IMR-90 (cell line): ENCODE results near the gene TSBP1. TPM values are rescaled to one million over a fixed set of nuclear protein-coding genes. Genes with fewer than 3 reads are reported as not detected.

Source experiments
- ATAC-seq: fragments of 200-7000 bp; cut with Tn5 transposase; 2 replicates; pipeline ENCODE4 v1.9.1; 2020; ENCODE audit warnings: low read depth, mild to moderate bottlenecking, moderate library complexity
- BruUV-seq: library from RNA; stranded (reverse); fragments of 400-500 nt; replicated peaks from 2 replicates; lab custom pipeline; 2021; lab: Mats Ljungman, UMichigan
- CTCF ChIA-PET: fragments of 300-600 bp; formaldehyde crosslinking; extraction: SDS; loops from one replicate; lab custom pipeline; 2021; ENCODE audit warnings: antibody characterized with exemption; lab: Yijun Ruan, JAX
- POLR2A ChIA-PET: fragments of 300-600 bp; sonication (Branson Sonifier 250); formaldehyde crosslinking; loops from one replicate; lab custom pipeline; 2022; ENCODE audit warnings: antibody characterized with exemption; ENCODE audit not compliant: unreplicated experiment; lab: Charles Lee
- DNase-seq: peaks from one replicate; pipeline ENCODE4 v3.0.0; 2013
- H2AFZ ChIP-seq: replicated peaks from 2 replicates; pipeline ENCODE3; 2013; ENCODE audit warnings: low read length, mild to moderate bottlenecking; ENCODE audit not compliant: poor library complexity
- H2AK5ac ChIP-seq: 2 replicates; pipeline ENCODE4 v1.6.1; 2013; ENCODE audit warnings: low read depth, low read length, inconsistent platforms
- H2AK9ac ChIP-seq: replicated peaks from 2 replicates; pipeline ENCODE3; 2013; ENCODE audit warnings: mild to moderate bottlenecking, low read depth, low read length, moderate library complexity; ENCODE audit not compliant: poor library complexity
- H2BK120ac ChIP-seq: 2 replicates; pipeline ENCODE4 v1.6.1; 2013; ENCODE audit warnings: low read depth, low read length, inconsistent platforms
- H2BK15ac ChIP-seq: 3 replicates; pipeline ENCODE4 v1.6.1; 2013; ENCODE audit warnings: low read depth, low read length, inconsistent platforms
- H2BK20ac ChIP-seq: 2 replicates; pipeline ENCODE4 v1.6.1; 2013; ENCODE audit warnings: low read depth, mild to moderate bottlenecking, inconsistent platforms, low read length, moderate library complexity
- H2BK5ac ChIP-seq: 2 replicates; pipeline ENCODE4 v1.6.1; 2013; ENCODE audit warnings: mild to moderate bottlenecking, low read depth, low read length, inconsistent platforms; ENCODE audit not compliant: poor library complexity, severe bottlenecking
- H3K14ac ChIP-seq: replicated peaks from 2 replicates; pipeline ENCODE4 v1.6.1; 2013; ENCODE audit warnings: low read depth, low read length, inconsistent platforms
- H3K18ac ChIP-seq: 2 replicates; pipeline ENCODE4 v1.6.1; 2013; ENCODE audit warnings: low read depth, low read length, control low read depth
- H3K23ac ChIP-seq: 2 replicates; pipeline ENCODE4 v1.6.1; 2013; ENCODE audit warnings: low read depth, low read length, inconsistent platforms
- H3K27ac ChIP-seq: 2 replicates; pipeline ENCODE4 v1.5.1; 2013; ENCODE audit warnings: mild to moderate bottlenecking, control low read depth, low read length; ENCODE audit not compliant: insufficient read depth
- H3K27me3 ChIP-seq: 2 replicates; pipeline ENCODE4 v1.6.1; 2013; ENCODE audit warnings: low read length; ENCODE audit not compliant: control insufficient read depth, insufficient read depth
- H3K36me3 ChIP-seq: 2 replicates; pipeline ENCODE4 v1.6.1; 2013; ENCODE audit warnings: low read length, mixed read lengths; ENCODE audit not compliant: control insufficient read depth, insufficient read depth
- H3K4ac ChIP-seq: 2 replicates; pipeline ENCODE4 v1.6.1; 2013; ENCODE audit warnings: low read depth, low read length, inconsistent platforms
- H3K4me1 ChIP-seq: 2 replicates; pipeline ENCODE4 v1.6.1; 2013; ENCODE audit warnings: low read length, mixed read lengths; ENCODE audit not compliant: control insufficient read depth, insufficient read depth
- H3K4me2 ChIP-seq: 2 replicates; pipeline ENCODE4 v1.6.1; 2013; ENCODE audit warnings: low read depth, mild to moderate bottlenecking, control low read depth, low read length, moderate library complexity
- H3K4me3 ChIP-seq: 2 replicates; pipeline ENCODE4 v1.5.1; 2013; ENCODE audit warnings: low read depth, mild to moderate bottlenecking, control low read depth, low read length, moderate library complexity; ENCODE audit not compliant: insufficient read depth
- H3K56ac ChIP-seq: 2 replicates; pipeline ENCODE4 v1.6.1; 2013; ENCODE audit warnings: low read length, inconsistent platforms; ENCODE audit not compliant: insufficient read depth; ENCODE audit errors: extremely low read depth
- H3K79me1 ChIP-seq, 2 experiments: 2 replicates each; pipeline ENCODE4 v1.6.1; 2013; ENCODE audit warnings: low read length in 2 of 2, inconsistent platforms in 1 of 2, low read depth in 1 of 2
- H3K9ac ChIP-seq: 2 replicates; pipeline ENCODE4 v1.6.1; 2013; ENCODE audit warnings: low read depth, low read length, control low read depth
- H3K9me1 ChIP-seq: 2 replicates; pipeline ENCODE4 v1.6.1; 2013; ENCODE audit warnings: low read length, inconsistent platforms; ENCODE audit not compliant: insufficient read depth
- H3K9me3 ChIP-seq: 2 replicates; pipeline ENCODE4 v1.6.1; 2013; ENCODE audit warnings: low read length; ENCODE audit not compliant: control insufficient read depth, insufficient read depth
- H4K20me1 ChIP-seq: 2 replicates; pipeline ENCODE4 v1.6.1; 2013; ENCODE audit warnings: low read length, inconsistent platforms; ENCODE audit not compliant: insufficient read depth
- H4K5ac ChIP-seq: 2 replicates; pipeline ENCODE4 v1.6.1; 2013; ENCODE audit warnings: mild to moderate bottlenecking, low read depth, low read length, control low read depth
- H4K8ac ChIP-seq, 2 experiments: 2 replicates each; pipeline ENCODE4 v1.6.1; 2013; ENCODE audit warnings: low read depth in 2 of 2, low read length in 2 of 2, control low read depth in 1 of 2, inconsistent platforms in 1 of 2
- H4K91ac ChIP-seq: 2 replicates; pipeline ENCODE4 v1.6.1; 2013; ENCODE audit warnings: low read depth, low read length, inconsistent platforms; ENCODE audit not compliant: insufficient read depth
- CEBPB ChIP-seq: IDR thresholded peaks from 2 replicates; pipeline ENCODE4 v1.6.1; 2012; ENCODE audit warnings: low read depth, low read length, improper control_type of control experiment
- FOS ChIP-seq: fragments of 150-350 bp; IDR thresholded peaks from 2 replicates; pipeline ENCODE4 v1.6.1; 2016; ENCODE audit warnings: low read depth, low read length
- MAFK ChIP-seq: IDR thresholded peaks from 2 replicates; pipeline ENCODE4 v1.6.1; 2012; ENCODE audit warnings: low read depth, low read length, improper control_type of control experiment
- WGBS, 2 experiments: methylation state at CpG; one replicate each; pipeline versions ENCODE4 v1.1.5 to v1.1.7; 2013; ENCODE audit warnings: missing lambda C conversion rate in 2 of 2; ENCODE audit not compliant: insufficient read length in 1 of 2; ENCODE audit errors: extremely low coverage in 2 of 2; 5-methylcytosine and 5-hydroxymethylcytosine counted together
- dilution Hi-C: fragments of 300-500 bp; cut with HindIII; formaldehyde crosslinking; loops from one replicate; pipeline ENCODE4 v1.14.3; 2018; ENCODE audit warnings: low sequenced_read_pairs; ENCODE audit not compliant: unreplicated experiment
- in situ Hi-C: fragments of 300-500 bp; cut with MboI; formaldehyde crosslinking; loops from 3 replicates; pipeline ENCODE4 v1.14.3; 2019; ENCODE audit warnings: low sequenced_read_pairs, inconsistent platforms, mixed read lengths
- intact Hi-C: fragments of 100-400 bp; cut with micrococcal nuclease; formaldehyde crosslinking; loops from 2 replicates; pipeline ENCODE4 v1.10.0; 2022
- polyA plus RNA-seq, 3 experiments: library from polyadenylated mRNA; depleted of rRNA; stranded (reverse); fragments of >200 nt; gene quantifications; 2 replicates each; pipeline ENCODE4 v1.2.3, GENCODE V29; 2012; ENCODE audit warnings: low replicate concordance in 1 of 3
- total RNA-seq: library from RNA; depleted of rRNA; stranded (reverse); fragments of >200 nt; gene quantifications from 2 replicates; pipeline ENCODE4 v1.2.3, GENCODE V29; 2012

Gene TSBP1
- total and polyA plus RNA-seq, 2 of the 4 experiments (the other 2 are of a cell fraction): not detected

GRCh38 chr6:32396028-32396427, 24.3 kb upstream of the TSBP1 start:
- Histone ChIP-seq H3K18ac (no peak overlapping the region), H3K27ac (no peak overlapping the region), H2BK15ac (no peak overlapping the region), H3K4me1 (no peaks in the 10 kb centered on the region), H3K23ac (no peak overlapping the region), H3K9me1 (no peaks in the 10 kb centered on the region), H3K14ac (no peak overlapping the region), H4K91ac (no peak overlapping the region), H4K5ac (no peak overlapping the region), H2BK20ac (no peak overlapping the region), H2BK5ac (no peak overlapping the region), H3K4ac (no peak overlapping the region), H2AK5ac (no peak overlapping the region), H3K79me1 (no peaks in the 10 kb centered on the region), H4K20me1 (no peaks in the 10 kb centered on the region), H3K27me3 (peaks cover 2% of the 10 kb centered on the region), H2BK120ac (no peak overlapping the region), H3K9me3 (no peaks in the 10 kb centered on the region), H3K4me2 (no peak overlapping the region), H3K56ac (no peak overlapping the region), H2AFZ (no peak overlapping the region), H3K36me3 (no peaks in the 10 kb centered on the region), H3K9ac (no peak overlapping the region), H3K4me3 (no peak overlapping the region), H2AK9ac (no peak overlapping the region), H4K8ac (no peak overlapping the region)
- POLR2A ChIA-PET: no interaction called here
- no TSS peak for BruUV-seq
- in situ Hi-C loops: no loop called here
- WGBS, 2 experiments: 100% methylated on average over 2 of the region's 10 CpGs; no CpG with 5 or more reads in 1 of the 2 experiments
- ATAC-seq (no peak), DNase-seq (no peak)
- CTCF ChIA-PET: no interaction called here
- intact Hi-C loops: no loop called here
- dilution Hi-C loops: no loop called here
- no peak for TF ChIP-seq CEBPB
- no peak for TF ChIP-seq MAFK
- TF ChIP-seq FOS: no peak
